Ascending aorta (tissue), 2 donors: Measurements from ENCODE around the gene PANK1. TPM values are rescaled to one million over a fixed set of nuclear protein-coding genes. Genes with fewer than 3 reads are reported as not detected.

Experiments used
- DNase-seq, 2 donors: peaks; one replicate each; pipeline ENCODE4 v3.0.0-alpha.2; 2019; ENCODE audit warnings: low spot score in 2 of 2
- H3K27ac ChIP-seq, 2 donors: fragments of 200-600 bp; sonication (generic); one replicate each; pipeline ENCODE4 v1.5.1; 2016 to 2017; ENCODE audit warnings: mild to moderate bottlenecking in 1 of 2
- H3K27me3 ChIP-seq: fragments of 200-600 bp; sonication (generic); one replicate; pipeline ENCODE4 v1.5.1; 2017
- H3K36me3 ChIP-seq, 2 donors: fragments of 200-600 bp; sonication (generic); one replicate each; pipeline ENCODE4 v1.5.1; 2016
- H3K4me1 ChIP-seq, 2 donors: fragments of 200-600 bp; sonication (generic); one replicate each; pipeline ENCODE4 v1.5.1; 2016 to 2017; ENCODE audit warnings: mild to moderate bottlenecking in 1 of 2
- H3K4me3 ChIP-seq, 2 donors: fragments of 200-600 bp; sonication (generic); one replicate each; pipeline ENCODE4 v1.5.1; 2016 to 2017; ENCODE audit warnings: mild to moderate bottlenecking in 1 of 2
- H3K9me3 ChIP-seq, 2 donors: fragments of 200-600 bp; sonication (generic); one replicate each; pipeline ENCODE4 v1.5.1; 2016
- intact Hi-C: fragments of 100-400 bp; cut with DNase I; formaldehyde crosslinking; loops from one replicate; pipeline ENCODE4 v1.15.1; 2023
- total RNA-seq: library from RNA; depleted of rRNA; stranded (reverse); fragments of >200 nt; gene quantifications from one replicate; pipeline ENCODE4 v1.1.0, GENCODE V29; 2016
- TF ChIP-seq, protein P1 (sequence below), 3 experiments: fragments of 200-600 bp in 2 of 3; fragments of 450-650 bp in 1 of 3; sonication (generic) in 2 of 3; IDR thresholded peaks; one replicate each; pipeline ENCODE4 v1.5.1; 2016 to 2019; ENCODE audit warnings: antibody characterized with exemption in 3 of 3, mild to moderate bottlenecking in 1 of 3, moderate library complexity in 1 of 3

PANK1 gene
- total RNA-seq, 1 donor from 2014 or later: 1.5 TPM

DNA sequence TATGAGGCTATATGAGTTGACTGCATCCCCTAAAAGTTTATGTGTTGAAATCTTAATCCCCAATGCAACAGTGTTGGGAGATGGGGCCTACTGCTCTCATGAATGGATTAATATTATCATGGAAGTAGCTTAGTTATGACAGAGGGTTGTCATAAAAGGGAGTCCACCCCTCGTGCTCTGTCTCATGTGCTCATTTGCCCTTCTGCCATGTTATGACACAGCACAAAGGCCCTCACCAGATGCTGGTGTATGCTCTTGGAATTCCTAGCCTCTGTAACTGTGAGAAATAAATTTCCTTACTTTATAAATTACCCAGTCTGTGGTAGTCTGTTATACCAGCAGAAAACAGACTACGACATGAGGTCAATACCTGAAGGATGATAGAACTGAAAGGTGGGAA lies 17.6 kb upstream of the PANK1 start:
- intact Hi-C loops: no loop called here
- Histone ChIP-seq H3K9me3 (no peaks in the 10 kb centered on the region), H3K4me1 (no peaks in the 10 kb centered on the region), H3K27ac (no peak overlapping the region), H3K4me3 (no peak overlapping the region), H3K27me3 (no peaks in the 10 kb centered on the region), H3K36me3 (no peaks in the 10 kb centered on the region)
- TF ChIP-seq, protein P1, sequence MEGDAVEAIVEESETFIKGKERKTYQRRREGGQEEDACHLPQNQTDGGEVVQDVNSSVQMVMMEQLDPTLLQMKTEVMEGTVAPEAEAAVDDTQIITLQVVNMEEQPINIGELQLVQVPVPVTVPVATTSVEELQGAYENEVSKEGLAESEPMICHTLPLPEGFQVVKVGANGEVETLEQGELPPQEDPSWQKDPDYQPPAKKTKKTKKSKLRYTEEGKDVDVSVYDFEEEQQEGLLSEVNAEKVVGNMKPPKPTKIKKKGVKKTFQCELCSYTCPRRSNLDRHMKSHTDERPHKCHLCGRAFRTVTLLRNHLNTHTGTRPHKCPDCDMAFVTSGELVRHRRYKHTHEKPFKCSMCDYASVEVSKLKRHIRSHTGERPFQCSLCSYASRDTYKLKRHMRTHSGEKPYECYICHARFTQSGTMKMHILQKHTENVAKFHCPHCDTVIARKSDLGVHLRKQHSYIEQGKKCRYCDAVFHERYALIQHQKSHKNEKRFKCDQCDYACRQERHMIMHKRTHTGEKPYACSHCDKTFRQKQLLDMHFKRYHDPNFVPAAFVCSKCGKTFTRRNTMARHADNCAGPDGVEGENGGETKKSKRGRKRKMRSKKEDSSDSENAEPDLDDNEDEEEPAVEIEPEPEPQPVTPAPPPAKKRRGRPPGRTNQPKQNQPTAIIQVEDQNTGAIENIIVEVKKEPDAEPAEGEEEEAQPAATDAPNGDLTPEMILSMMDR (IDR thresholded peaks at IDR 0.05): no peak
- no peak for DNase-seq

DNA sequence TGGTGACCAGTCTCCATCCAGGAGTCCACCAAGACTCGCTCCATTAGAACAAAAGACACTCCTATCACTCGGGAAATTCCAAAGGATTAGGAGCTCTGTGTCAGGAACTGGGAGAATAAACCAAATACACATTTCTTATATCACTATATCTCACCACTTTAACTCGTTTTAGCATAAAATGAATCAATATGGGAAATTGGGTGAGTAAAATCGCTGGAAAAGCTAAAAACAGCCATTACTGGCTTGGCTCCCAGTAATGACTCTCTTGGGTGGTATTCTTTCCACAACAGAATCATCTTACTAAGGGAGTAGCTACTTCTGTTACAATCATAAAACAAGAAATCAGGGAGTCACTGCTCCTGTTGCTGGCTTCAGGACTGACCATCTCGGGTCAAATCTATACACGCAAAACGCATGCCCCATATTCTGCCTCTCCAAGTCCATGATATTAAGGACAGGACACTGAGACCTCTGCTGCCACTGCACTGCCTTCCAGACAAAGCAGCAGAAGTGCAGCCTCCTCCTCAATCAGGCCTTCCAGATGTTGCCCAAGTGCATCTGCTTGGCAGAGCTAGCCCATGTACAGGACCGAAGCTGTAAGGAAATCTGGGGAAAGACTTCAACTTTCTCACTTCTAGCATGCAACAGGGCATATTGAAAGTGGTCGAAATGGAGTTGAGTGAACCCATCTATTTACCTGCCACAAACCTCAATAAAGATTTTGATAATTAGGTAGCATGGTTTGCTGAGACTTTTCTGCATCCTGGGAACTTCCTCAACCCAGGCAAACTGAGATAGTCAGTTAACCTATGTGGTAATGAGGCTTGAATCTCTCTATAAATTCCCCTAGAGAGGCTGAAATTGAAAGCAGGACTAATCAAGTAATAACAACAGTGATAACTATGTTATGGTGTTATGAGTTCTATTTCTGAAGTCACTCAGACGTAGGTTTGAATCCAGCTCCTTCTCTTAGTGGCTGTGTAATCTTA lies 14.4 kb upstream of the PANK1 start:
- TF ChIP-seq, protein P1 (IDR thresholded peaks at IDR 0.05): no peak
- Histone ChIP-seq H3K36me3 (no peaks in the 10 kb centered on the region), H3K27ac (no peak overlapping the region), H3K9me3 (no peaks in the 10 kb centered on the region), H3K4me3 (no peak overlapping the region), H3K27me3 (no peaks in the 10 kb centered on the region), H3K4me1 (no peaks in the 10 kb centered on the region)
- DNase-seq: no peak
- intact Hi-C loops: no loop called here

DNA sequence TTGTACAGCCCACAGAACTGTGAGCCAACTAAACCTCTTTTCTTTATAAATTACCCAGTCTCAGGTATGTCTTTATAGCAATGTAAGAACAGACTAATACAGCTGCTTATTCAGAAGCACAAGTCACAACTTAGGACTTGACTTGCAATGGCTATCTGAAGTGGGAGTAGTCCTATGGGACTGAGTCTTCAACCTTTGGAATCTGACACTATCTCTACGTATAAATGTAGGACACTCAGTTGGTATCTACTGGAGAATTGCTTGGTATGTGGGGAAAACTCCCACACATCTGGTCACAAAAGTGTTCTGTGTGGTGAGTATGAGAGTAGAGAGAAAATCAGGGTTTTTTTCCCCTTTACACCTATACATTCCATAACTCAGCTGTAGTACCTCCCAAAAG lies 12.3 kb upstream of the PANK1 start:
- intact Hi-C loops: no loop called here
- H3K9me3 ChIP-seq: no peaks in the 10 kb centered on the region
- no peak overlapping the region for H3K4me3 ChIP-seq
- no peak overlapping the region for H3K27ac ChIP-seq
- no peaks in the 10 kb centered on the region for H3K36me3 ChIP-seq
- no peaks in the 10 kb centered on the region for H3K4me1 ChIP-seq
- TF ChIP-seq, protein P1 (IDR thresholded peaks at IDR 0.05): no peak
- DNase-seq: no peak
- no peaks in the 10 kb centered on the region for H3K27me3 ChIP-seq

DNA sequence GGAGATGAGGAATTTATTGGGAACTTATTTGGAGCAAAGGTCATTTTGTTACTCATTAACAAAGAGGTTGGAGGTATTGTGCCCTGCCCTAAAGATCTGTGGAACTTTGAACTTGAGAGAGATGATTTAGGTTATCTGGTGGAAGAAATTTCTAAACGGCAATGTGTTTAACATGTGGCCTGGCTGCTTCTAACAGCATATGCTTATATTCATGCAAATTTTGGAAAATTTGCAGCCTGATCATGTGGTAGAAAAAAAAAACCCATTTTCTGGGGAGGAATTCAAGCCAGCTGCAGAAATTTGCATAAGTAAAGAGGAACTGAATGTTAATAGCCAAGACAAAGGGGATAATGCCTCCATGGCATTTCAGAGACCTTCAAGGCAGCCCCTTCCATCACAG lies 10.7 kb upstream of the PANK1 start:
- no peak overlapping the region for H3K27ac ChIP-seq
- H3K36me3 ChIP-seq: no peaks in the 10 kb centered on the region
- H3K9me3 ChIP-seq: no peaks in the 10 kb centered on the region
- no peak overlapping the region for H3K4me3 ChIP-seq
- intact Hi-C loops: no loop called here
- TF ChIP-seq, protein P1 (IDR thresholded peaks at IDR 0.05): no peak
- no peak for DNase-seq
- no peaks in the 10 kb centered on the region for H3K27me3 ChIP-seq
- H3K4me1 ChIP-seq: no peaks in the 10 kb centered on the region

DNA sequence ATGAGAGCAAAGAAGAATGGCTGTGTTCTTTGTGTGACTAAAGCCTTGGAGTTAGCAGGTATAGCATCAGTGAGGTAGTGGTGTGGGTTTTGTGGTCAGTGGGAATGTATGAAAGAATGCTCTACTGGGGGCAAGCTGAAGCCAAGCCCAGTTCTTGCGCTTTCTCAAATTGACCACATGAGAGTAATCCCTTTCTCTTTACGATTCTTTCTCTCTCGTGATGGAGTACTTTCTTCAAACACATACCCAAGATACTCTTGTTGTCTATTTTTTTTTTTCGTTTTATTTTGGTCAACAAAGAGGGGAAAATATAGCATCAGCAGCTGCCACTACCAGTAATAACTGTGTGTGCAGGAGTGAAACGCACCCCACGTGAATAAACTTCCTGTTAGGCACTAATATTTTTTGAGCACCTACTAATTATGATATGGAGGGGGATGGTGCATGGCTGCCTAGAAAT lies 8.4 kb upstream of the PANK1 start:
- H3K36me3 ChIP-seq: no peaks in the 10 kb centered on the region
- intact Hi-C loops: no loop called here

More for the DNA sequence above, 8.4 kb upstream of the PANK1 start:
- Histone ChIP-seq H3K4me3 (no peak overlapping the region), H3K9me3 (no peaks in the 10 kb centered on the region), H3K27me3 (no peaks in the 10 kb centered on the region), H3K27ac (no peak overlapping the region), H3K4me1 (no peaks in the 10 kb centered on the region)
- TF ChIP-seq, protein P1 (IDR thresholded peaks at IDR 0.05): no peak
- no peak for DNase-seq
